Skin epidermis (tissue), 12 donors: ENCODE results near the gene CREB3L4.
"Not testable (repeated sequence)": the region's sequence is repeated elsewhere in the genome, so short reads cannot be mapped to it uniquely, and the experiment has no call there.

Experiments
- H3K27ac ChIP-seq, 21 experiments: fragments of 200-600 bp; sonication (generic) in 11 of 21; one replicate each; pipeline ENCODE4 v1.5.0; 2020; ENCODE audit warnings: mild to moderate bottlenecking in 3 of 21, inconsistent platforms in 2 of 21, moderate library complexity in 2 of 21
- H3K4me3 ChIP-seq, 7 experiments: fragments of 200-600 bp; sonication (generic) in 2 of 7; one replicate each; pipeline ENCODE4 v1.5.0; 2020; ENCODE audit warnings: inconsistent platforms in 2 of 7, mild to moderate bottlenecking in 2 of 7, moderate library complexity in 1 of 7

The CREB3L4 gene

DNA sequence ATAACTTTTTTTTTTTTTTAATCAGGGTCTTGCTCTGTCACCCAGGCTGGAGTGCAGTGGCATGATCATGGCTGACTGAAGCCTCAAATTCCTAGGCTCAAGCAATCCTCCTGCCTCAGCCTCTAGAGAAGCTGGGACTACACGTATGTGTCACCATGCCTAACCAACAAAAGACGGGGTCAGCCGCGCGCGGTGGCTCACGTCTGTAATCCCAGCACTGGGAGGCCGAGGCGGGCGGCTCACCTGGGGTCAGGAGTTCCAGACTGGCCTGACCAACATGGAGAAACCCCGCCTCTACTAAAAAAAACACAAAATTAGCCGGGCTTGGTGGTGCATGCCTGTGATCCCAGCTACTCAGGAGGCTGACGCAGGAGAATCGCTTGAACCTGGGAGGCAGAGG lies 44.8 kb downstream of the CREB3L4 start:
- H3K27ac ChIP-seq, H3K4me3 ChIP-seq: not testable (repeated sequence)

DNA sequence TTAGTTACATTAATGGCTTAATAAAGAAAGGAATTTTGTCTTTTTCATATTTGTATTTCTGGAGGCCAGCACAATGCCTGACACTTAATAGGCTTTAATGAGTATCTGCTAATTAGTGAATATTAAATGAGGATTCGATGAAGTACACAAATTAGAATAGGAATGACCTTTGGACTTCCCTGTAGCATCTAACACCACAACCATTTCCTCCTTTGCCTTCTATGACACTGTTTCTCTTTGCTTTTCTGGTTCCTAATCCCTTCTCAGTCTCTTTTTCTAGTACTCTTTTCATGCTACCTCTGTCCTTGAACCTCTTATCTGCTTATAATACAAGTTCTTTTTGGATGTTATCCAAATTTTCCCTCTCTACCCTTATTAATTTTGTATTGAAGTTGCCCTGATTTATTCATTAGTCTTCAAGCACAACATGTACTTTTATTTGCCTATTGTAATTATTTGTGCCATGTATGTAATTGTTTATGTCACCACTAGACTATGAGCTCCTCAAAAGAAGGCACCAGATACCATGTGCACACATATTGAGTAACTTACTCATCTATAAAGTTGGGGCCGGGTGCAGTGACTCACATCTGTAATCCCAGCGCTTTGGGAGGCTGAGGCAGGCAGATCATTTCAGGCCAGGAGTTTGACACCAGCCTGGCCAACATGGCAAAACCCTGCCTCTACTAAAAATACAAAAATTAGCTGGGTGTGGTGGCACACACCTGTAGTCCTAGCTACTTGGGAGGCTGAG lies 46.6 kb downstream of the CREB3L4 start:
- H3K4me3 ChIP-seq = no peak overlapping the region
- no peak overlapping the region for H3K27ac ChIP-seq

DNA sequence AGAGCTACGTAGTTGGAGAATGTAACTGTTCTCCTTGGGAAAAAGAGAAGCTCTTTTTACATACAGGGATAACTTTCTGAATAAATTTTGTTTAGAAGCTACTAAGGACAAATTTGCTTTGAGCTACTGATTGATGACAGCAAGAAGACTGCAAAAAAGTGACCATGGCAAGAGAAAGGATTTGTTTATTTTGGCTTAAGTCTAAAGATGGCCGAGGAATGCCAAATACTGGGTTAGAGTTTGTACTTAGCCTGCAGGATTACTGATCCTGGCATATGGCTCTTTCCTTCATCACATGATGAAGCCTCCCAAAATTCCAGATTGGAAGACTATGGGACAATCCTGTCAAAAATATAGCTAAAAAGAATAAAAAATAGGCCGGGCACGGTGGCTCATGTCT lies 51.6 kb downstream of the CREB3L4 start:
- no peak overlapping the region for H3K27ac ChIP-seq
- no peak overlapping the region for H3K4me3 ChIP-seq

DNA sequence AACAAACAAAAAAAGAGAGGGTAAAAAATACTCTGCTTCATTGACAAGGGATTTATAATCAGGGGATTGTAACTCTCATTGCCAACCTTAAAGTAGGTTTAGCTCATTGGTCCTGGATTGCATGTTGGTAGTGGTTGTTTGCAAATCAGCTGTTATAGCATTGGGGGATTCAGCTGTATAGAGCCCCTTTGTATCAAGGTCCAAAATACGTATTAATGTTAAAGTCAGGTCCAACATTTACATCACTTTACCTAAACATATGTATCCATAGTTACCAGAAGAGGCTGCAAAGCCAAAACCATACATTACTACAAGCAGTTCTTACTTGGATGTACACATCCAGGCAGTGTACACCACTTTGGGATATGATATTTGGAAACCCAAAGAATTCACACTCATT lies 52.2 kb downstream of the CREB3L4 start:
- Histone ChIP-seq H3K27ac (no peak overlapping the region), H3K4me3 (no peak overlapping the region)
